Endothelial cell of umbilical vein (primary cell): ENCODE data around the gene PRSS22. TPM values are rescaled to one million over a fixed set of nuclear protein-coding genes. Genes with fewer than 3 reads are reported as not detected.

ENCODE experiments used
- BruUV-seq: library from RNA; stranded (reverse); fragments of 400-500 nt; replicated peaks from 2 replicates; lab custom pipeline; 2021; lab: Mats Ljungman, UMichigan
- CTCF ChIA-PET: fragments of 300-600, 350-600 bp; sonication (Branson Sonifier 250); formaldehyde crosslinking; loops from one replicate; lab custom pipeline; 2021; ENCODE audit warnings: antibody characterized with exemption, inconsistent platforms; lab: Charles Lee
- POLR2A ChIA-PET: fragments of 300-600, 350-600 bp; sonication (Branson Sonifier 250); formaldehyde crosslinking; loops from one replicate; lab custom pipeline; 2021; ENCODE audit warnings: antibody characterized with exemption, inconsistent platforms; lab: Charles Lee
- DNase-seq: peaks from one replicate; pipeline ENCODE4 v3.0.0-alpha.2; 2011; ENCODE audit warnings: low read depth, low spot score
- FAIRE-seq: peaks from 2 replicates; lab custom pipeline; 2011; peaks lifted over from hg19 to GRCh38; lab: Jason Lieb, UNC
- H2AFZ ChIP-seq: 2 replicates; pipeline ENCODE4 v1.6.0; 2012; ENCODE audit warnings: low read depth, low read length, control low read depth, inconsistent platforms
- H3K27ac ChIP-seq: 2 replicates; pipeline ENCODE4 v1.5.1; 2011; ENCODE audit warnings: low read depth, mild to moderate bottlenecking, control low read depth, low read length, moderate library complexity; ENCODE audit not compliant: insufficient read depth
- H3K27me3 ChIP-seq, 2 experiments: 2 replicates each; pipeline versions ENCODE4 v1.6.0 to v1.6.1; 2011; ENCODE audit warnings: low read length in 2 of 2, mixed read lengths in 1 of 2; ENCODE audit not compliant: control insufficient read depth in 2 of 2, insufficient read depth in 2 of 2
- H3K36me3 ChIP-seq, 2 experiments: 2 replicates in 1 of 2; 3 replicates in 1 of 2; pipeline ENCODE4 v1.5.1; 2011; ENCODE audit warnings: low read length in 2 of 2, mild to moderate bottlenecking in 1 of 2, moderate library complexity in 1 of 2; ENCODE audit not compliant: control insufficient read depth in 2 of 2, insufficient read depth in 2 of 2; ENCODE audit errors: extremely low read depth in 1 of 2
- H3K4me1 ChIP-seq: 3 replicates; pipeline ENCODE4 v1.5.1; 2011; ENCODE audit warnings: mild to moderate bottlenecking, low read length; ENCODE audit not compliant: control insufficient read depth, insufficient read depth; ENCODE audit errors: extremely low read depth
- H3K4me2 ChIP-seq: 2 replicates; pipeline ENCODE4 v1.6.1; 2011; ENCODE audit warnings: low read length, control low read depth, mixed read lengths; ENCODE audit not compliant: insufficient read depth
- H3K4me3 ChIP-seq, 3 experiments: fragments of 200-600 bp in 1 of 3; sonication (generic), shearing (Covaris generic) in 1 of 3; replicated peaks in 1 of 3; 2 replicates each; pipeline ENCODE4 v1.5.1; 2011 to 2016; ENCODE audit warnings: control low read depth in 3 of 3, low read length in 3 of 3, mild to moderate bottlenecking in 2 of 3, inconsistent platforms in 1 of 3, low read depth in 1 of 3, moderate library complexity in 1 of 3; ENCODE audit not compliant: insufficient read depth in 1 of 3
- H3K79me2 ChIP-seq: 2 replicates; pipeline ENCODE4 v1.6.0; 2012; ENCODE audit warnings: low read length, inconsistent platforms; ENCODE audit not compliant: control insufficient read depth, insufficient read depth
- H3K9ac ChIP-seq: replicated peaks from 2 replicates; pipeline ENCODE3; 2011; ENCODE audit warnings: low read length, control low read depth; ENCODE audit not compliant: insufficient read depth; ENCODE audit errors: extremely low read depth
- H3K9me1 ChIP-seq: replicated peaks from 3 replicates; pipeline ENCODE4 v1.6.0; 2011; ENCODE audit warnings: mild to moderate bottlenecking, low read length; ENCODE audit not compliant: control insufficient read depth, insufficient read depth; ENCODE audit errors: extremely low read depth
- H3K9me3 ChIP-seq: replicated peaks from 2 replicates; pipeline ENCODE4 v1.5.1; 2012; ENCODE audit warnings: low read length, inconsistent platforms; ENCODE audit not compliant: control insufficient read depth, insufficient read depth
- H4K20me1 ChIP-seq: replicated peaks from 2 replicates; pipeline ENCODE3; 2011; ENCODE audit warnings: mild to moderate bottlenecking, low read length; ENCODE audit not compliant: control insufficient read depth, insufficient read depth; ENCODE audit errors: extremely low read depth
- EZH2 ChIP-seq: IDR thresholded peaks from 2 replicates; pipeline ENCODE4 v1.6.1; 2012; ENCODE audit warnings: borderline replicate concordance, low read depth, mild to moderate bottlenecking, moderate library complexity, low read length, inconsistent platforms; ENCODE audit not compliant: severe bottlenecking
- FOS ChIP-seq: IDR thresholded peaks from 2 replicates; pipeline ENCODE4 v1.6.1; 2011; ENCODE audit warnings: mild to moderate bottlenecking, low read length, moderate library complexity, borderline replicate concordance; ENCODE audit not compliant: insufficient read depth
- GATA2 ChIP-seq: IDR thresholded peaks from 2 replicates; pipeline ENCODE4 v1.7.0; 2011; ENCODE audit warnings: low read depth, mild to moderate bottlenecking, moderate library complexity, mixed read lengths, low read length; ENCODE audit not compliant: insufficient read length, insufficient read depth
- MYC ChIP-seq: IDR thresholded peaks from one replicate; pipeline ENCODE4 v1.6.1; 2011; ENCODE audit warnings: mild to moderate bottlenecking, low read depth, low read length
- POLR2A ChIP-seq: IDR thresholded peaks from 2 replicates; pipeline ENCODE4 v1.6.1; 2012; ENCODE audit warnings: low read depth, mild to moderate bottlenecking, control low read depth, low read length
- POLR2AphosphoS5 ChIP-seq: IDR thresholded peaks from 2 replicates; pipeline ENCODE4 v1.6.1; 2012; ENCODE audit warnings: low read depth, mild to moderate bottlenecking, control low read depth, low read length, moderate library complexity; ENCODE audit not compliant: insufficient read depth
- dilution Hi-C: fragments of 300-500 bp; cut with MboI; formaldehyde crosslinking; loops from one replicate; pipeline ENCODE4 v1.15.0; 2019; ENCODE audit warnings: low sequenced_read_pairs; ENCODE audit not compliant: extremely low pct_ligation_motif_present
- intact Hi-C: fragments of 100-400 bp; cut with micrococcal nuclease; formaldehyde crosslinking; loops from one replicate; pipeline ENCODE4 v1.10.0; 2022
- polyA plus RNA-seq, 4 experiments: library from polyadenylated mRNA; depleted of rRNA in 3 of 4; stranded (reverse) in 3 of 4; unstranded in 1 of 4; fragments of >200 nt; gene quantifications; 2 replicates each; pipeline versions ENCODE4 v1.2.1 to v1.2.3, GENCODE V29; 2011 to 2012; ENCODE audit warnings: missing spikeins in 1 of 4
- total RNA-seq: library from RNA; stranded (reverse); gene quantifications from 2 replicates; pipeline ENCODE4 v1.2.3, GENCODE V29; 2021
- TF ChIP-seq, protein P1 (sequence below), 2 donors: IDR thresholded peaks; 1 replicate in 1 of 2; 2 replicates in 1 of 2; pipeline ENCODE4 v1.5.1; 2011; ENCODE audit warnings: low read length in 2 of 2, mild to moderate bottlenecking in 2 of 2, moderate library complexity in 2 of 2, control low read depth in 1 of 2, inconsistent platforms in 1 of 2, low read depth in 1 of 2; ENCODE audit not compliant: insufficient read depth in 1 of 2; ENCODE audit errors: extremely low read depth in 1 of 2

The PRSS22 gene
- total and polyA plus RNA-seq, 2 donors (not counting 3 experiments of a cell fraction or from before 2014, with no cell fraction given) = not detected

DNA sequence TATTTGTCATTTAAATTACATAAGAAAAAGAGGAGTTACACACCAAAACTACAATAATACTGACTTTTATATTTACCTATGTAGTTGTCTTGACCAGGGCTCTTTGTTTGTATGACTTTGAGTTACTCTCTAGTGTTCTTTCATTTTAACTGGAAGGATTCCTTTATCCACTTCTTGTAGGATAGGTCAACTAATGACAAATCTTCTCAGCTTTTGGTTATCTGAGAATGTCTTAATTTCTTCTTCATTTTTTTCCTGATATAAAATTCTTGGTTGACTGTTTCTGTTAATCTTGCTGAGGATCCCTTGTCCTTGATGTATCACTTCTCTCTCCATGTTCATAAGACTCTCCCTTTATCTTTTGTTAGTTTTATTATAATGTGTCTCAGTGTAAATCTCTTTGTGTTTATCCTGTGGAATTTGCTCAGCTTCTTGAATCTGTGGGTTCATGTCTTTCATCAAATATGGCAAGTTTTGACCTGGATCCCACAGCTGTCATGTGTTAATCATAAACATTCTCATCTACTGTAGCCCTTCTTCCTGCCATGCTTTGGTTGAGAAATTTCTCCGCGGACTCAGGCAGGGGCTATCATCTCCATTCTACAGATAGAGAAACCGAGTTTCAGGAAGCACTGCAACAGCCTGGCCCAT, 54.3 kb downstream of the PRSS22 start:
- intact Hi-C loops (no loop called here), dilution Hi-C loops (no loop called here)
- no peaks in the 10 kb centered on the region for H3K9me3 ChIP-seq
- H3K9ac ChIP-seq = no peak overlapping the region
- TF ChIP-seq EZH2 (no peak), GATA2 (no peak), POLR2A (no peak), MYC (no peak), FOS (no peak), POLR2AphosphoS5 (no peak)
- TF ChIP-seq, protein P1, sequence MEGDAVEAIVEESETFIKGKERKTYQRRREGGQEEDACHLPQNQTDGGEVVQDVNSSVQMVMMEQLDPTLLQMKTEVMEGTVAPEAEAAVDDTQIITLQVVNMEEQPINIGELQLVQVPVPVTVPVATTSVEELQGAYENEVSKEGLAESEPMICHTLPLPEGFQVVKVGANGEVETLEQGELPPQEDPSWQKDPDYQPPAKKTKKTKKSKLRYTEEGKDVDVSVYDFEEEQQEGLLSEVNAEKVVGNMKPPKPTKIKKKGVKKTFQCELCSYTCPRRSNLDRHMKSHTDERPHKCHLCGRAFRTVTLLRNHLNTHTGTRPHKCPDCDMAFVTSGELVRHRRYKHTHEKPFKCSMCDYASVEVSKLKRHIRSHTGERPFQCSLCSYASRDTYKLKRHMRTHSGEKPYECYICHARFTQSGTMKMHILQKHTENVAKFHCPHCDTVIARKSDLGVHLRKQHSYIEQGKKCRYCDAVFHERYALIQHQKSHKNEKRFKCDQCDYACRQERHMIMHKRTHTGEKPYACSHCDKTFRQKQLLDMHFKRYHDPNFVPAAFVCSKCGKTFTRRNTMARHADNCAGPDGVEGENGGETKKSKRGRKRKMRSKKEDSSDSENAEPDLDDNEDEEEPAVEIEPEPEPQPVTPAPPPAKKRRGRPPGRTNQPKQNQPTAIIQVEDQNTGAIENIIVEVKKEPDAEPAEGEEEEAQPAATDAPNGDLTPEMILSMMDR (IDR thresholded peaks at IDR 0.05; ENCODE audit: extremely low read depth in 1 of 2, insufficient read depth in 1 of 2, low read depth in 1 of 2, low read length in 2 of 2) = no peak
- peaks cover 5 to 12% of the 10 kb centered on the region in 2 experiments for H3K27me3 ChIP-seq
- H2AFZ ChIP-seq = no peak overlapping the region
- H3K9me1 ChIP-seq = no peaks in the 10 kb centered on the region
- ChIA-PET CTCF (no interaction called here), POLR2A (no interaction called here)
- H3K27ac ChIP-seq = no peak overlapping the region
- no peaks in the 10 kb centered on the region for H3K4me1 ChIP-seq
- BruUV-seq = no TSS peak
- no peak overlapping the region for H3K4me3 ChIP-seq
- no peak for FAIRE-seq
- no peaks in the 10 kb centered on the region for H4K20me1 ChIP-seq
- H3K79me2 ChIP-seq = no peaks in the 10 kb centered on the region
- H3K4me2 ChIP-seq = no peak overlapping the region
- H3K36me3 ChIP-seq = no peaks in the 10 kb centered on the region
- DNase-seq = no peak

Other genes starting within 250 kb of the PRSS22 start
- 30.8 and 32.2 TPM in 2 replicates for gene KCTD5, start 175.6 kb downstream of the PRSS22 start, total RNA-seq
- gene KCTD5, start 175.6 kb downstream of the PRSS22 start, polyA plus RNA-seq = 42.0 and 61.4 TPM in 2 replicates
- gene PRSS27, start 137.9 kb downstream of the PRSS22 start, total RNA-seq = 0.53 and 0.60 TPM in 2 replicates
- gene PRSS27, start 137.9 kb downstream of the PRSS22 start, polyA plus RNA-seq = 0.33 and 0.53 TPM in 2 replicates
- 483 and 492 TPM in 2 replicates for gene SRRM2, start 105.5 kb downstream of the PRSS22 start, total RNA-seq
- 270 and 296 TPM in 2 replicates for gene SRRM2, start 105.5 kb downstream of the PRSS22 start, polyA plus RNA-seq
- gene ELOB, start 80.9 kb downstream of the PRSS22 start, total RNA-seq = 158 and 251 TPM in 2 replicates
- gene ELOB, start 80.9 kb downstream of the PRSS22 start, polyA plus RNA-seq = 848 and 1,320 TPM in 2 replicates
- gene PRSS33, start 70.6 kb downstream of the PRSS22 start, total RNA-seq = not detected in 2 replicates
- gene PRSS33, start 70.6 kb downstream of the PRSS22 start, polyA plus RNA-seq = not detected in 2 replicates
- gene PRSS41, start 59.7 kb downstream of the PRSS22 start, total RNA-seq = not detected in 2 replicates
- gene PRSS41, start 59.7 kb downstream of the PRSS22 start, polyA plus RNA-seq = not detected in 2 replicates
- gene PRSS21, start 40.9 kb downstream of the PRSS22 start, total RNA-seq = not detected in 2 replicates
- gene PRSS21, start 40.9 kb downstream of the PRSS22 start, polyA plus RNA-seq = 0.19 and 0.28 TPM in 2 replicates
- not detected in 2 replicates for gene ZG16B, start 27.9 kb downstream of the PRSS22 start, total RNA-seq
- 0.22 and 0.25 TPM in 2 replicates for gene ZG16B, start 27.9 kb downstream of the PRSS22 start, polyA plus RNA-seq
- gene FLYWCH2, start 25.0 kb upstream of the PRSS22 start, total RNA-seq = 18.3 and 24.1 TPM in 2 replicates
- gene FLYWCH2, start 25.0 kb upstream of the PRSS22 start, polyA plus RNA-seq = 34.6 and 45.1 TPM in 2 replicates
- gene FLYWCH1, start 53.8 kb upstream of the PRSS22 start, total RNA-seq = 51.2 and 51.7 TPM in 2 replicates
- 32.0 and 37.3 TPM in 2 replicates for gene FLYWCH1, start 53.8 kb upstream of the PRSS22 start, polyA plus RNA-seq
- not detected in 2 replicates for gene KREMEN2, start 106.1 kb upstream of the PRSS22 start, total RNA-seq
- gene KREMEN2, start 106.1 kb upstream of the PRSS22 start, polyA plus RNA-seq = not detected in 2 replicates
- gene PAQR4, start 111.2 kb upstream of the PRSS22 start, total RNA-seq = 25.4 and 31.2 TPM in 2 replicates
- 23.8 and 25.7 TPM in 2 replicates for gene PAQR4, start 111.2 kb upstream of the PRSS22 start, polyA plus RNA-seq
- gene PKMYT1, start 122.3 kb upstream of the PRSS22 start, total RNA-seq = 36.1 and 48.5 TPM in 2 replicates
- gene PKMYT1, start 122.3 kb upstream of the PRSS22 start, polyA plus RNA-seq = 26.1 and 46.1 TPM in 2 replicates
- gene CLDN9, start 154.8 kb upstream of the PRSS22 start, total RNA-seq = not detected in 2 replicates
- gene CLDN9, start 154.8 kb upstream of the PRSS22 start, polyA plus RNA-seq = 0.06 TPM in 1 of 2 replicates, not detected in the other
- gene CLDN6, start 160.0 kb upstream of the PRSS22 start, total RNA-seq = not detected in 2 replicates
- 0.28 and 0.80 TPM in 2 replicates for gene CLDN6, start 160.0 kb upstream of the PRSS22 start, polyA plus RNA-seq
- gene TNFRSF12A, start 162.2 kb upstream of the PRSS22 start, total RNA-seq = 162 and 169 TPM in 2 replicates
- gene TNFRSF12A, start 162.2 kb upstream of the PRSS22 start, polyA plus RNA-seq = 187 and 248 TPM in 2 replicates
- gene HCFC1R1, start 165.8 kb upstream of the PRSS22 start, total RNA-seq = 25.8 and 28.7 TPM in 2 replicates
- 49.3 and 64.5 TPM in 2 replicates for gene HCFC1R1, start 165.8 kb upstream of the PRSS22 start, polyA plus RNA-seq
- gene THOC6, start 165.9 kb upstream of the PRSS22 start, total RNA-seq = 23.9 and 24.1 TPM in 2 replicates
- gene THOC6, start 165.9 kb upstream of the PRSS22 start, polyA plus RNA-seq = 36.9 and 39.3 TPM in 2 replicates
- not detected in 2 replicates for gene BICDL2, start 178.8 kb upstream of the PRSS22 start, total RNA-seq
- not detected in 2 replicates for gene BICDL2, start 178.8 kb upstream of the PRSS22 start, polyA plus RNA-seq
- gene MMP25, start 188.4 kb upstream of the PRSS22 start, total RNA-seq = 0.21 and 0.35 TPM in 2 replicates
- gene MMP25, start 188.4 kb upstream of the PRSS22 start, polyA plus RNA-seq = 0.08 and 0.13 TPM in 2 replicates
- 55.7 and 127 TPM in 2 replicates for gene IL32, start 207.5 kb upstream of the PRSS22 start, total RNA-seq
- 336 and 493 TPM in 2 replicates for gene IL32, start 207.5 kb upstream of the PRSS22 start, polyA plus RNA-seq
- not detected in 2 replicates for gene ZSCAN10, start 241.1 kb upstream of the PRSS22 start, total RNA-seq
- gene ZSCAN10, start 241.1 kb upstream of the PRSS22 start, polyA plus RNA-seq = 0.08 TPM in 1 of 2 replicates, not detected in the other